GM18861 (cell line): ENCODE data around the gene BPIFA2.
"Not testable (repeated sequence)": the region's sequence is repeated elsewhere in the genome, so short reads cannot be mapped to it uniquely, and the experiment has no call there.

ENCODE experiments used
- ATAC-seq: cut with Tn5 transposase; IDR thresholded peaks from one replicate; pipeline ENCODE4 v1.9.1; 2021; ENCODE audit not compliant: unreplicated experiment

The BPIFA2 gene

GRCh38 chr20:33159713-33160112, 8.2 kb upstream of the BPIFA2 start:
- ATAC-seq, result no peak

DNA sequence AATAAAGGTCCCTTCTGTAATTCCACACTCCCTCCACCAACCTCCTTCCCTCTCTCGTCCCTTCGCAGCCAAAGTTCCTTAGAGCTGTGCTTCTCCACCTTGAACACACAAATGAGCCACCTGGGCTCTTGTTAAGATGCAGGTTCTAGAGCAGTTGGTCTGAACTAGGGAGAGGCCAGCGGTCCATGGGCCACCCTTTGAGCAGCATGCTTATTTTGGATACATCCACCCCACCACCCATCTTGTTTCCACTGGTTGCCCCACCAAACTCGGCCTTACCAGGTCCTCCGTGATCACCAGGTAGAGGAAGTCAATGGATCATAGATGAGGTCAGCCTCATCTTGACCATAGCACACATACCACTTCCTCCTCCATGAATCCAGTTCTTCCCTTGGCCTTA, 7.3 kb upstream of the BPIFA2 start:
- ATAC-seq, result no peak

DNA sequence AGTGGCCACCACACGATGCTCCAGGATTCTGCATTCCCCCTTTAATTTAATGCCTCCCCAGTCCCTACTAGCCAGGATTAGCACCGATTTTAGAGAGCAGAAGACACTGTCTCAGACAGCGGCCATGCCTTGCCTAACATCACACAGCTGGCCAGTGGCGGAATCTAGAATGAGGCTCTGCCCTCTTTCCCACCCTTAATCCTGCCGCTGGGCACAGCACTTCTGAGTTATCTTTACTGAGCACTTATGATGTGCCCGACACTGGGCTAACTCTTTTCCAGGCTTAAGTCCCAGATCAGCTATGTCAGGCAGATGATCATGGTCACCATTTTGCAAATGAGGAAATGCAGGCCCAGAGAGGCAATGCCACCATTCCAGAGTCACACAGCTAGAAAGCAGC, 5.6 kb upstream of the BPIFA2 start:
- ATAC-seq, result no peak

- no peak for ATAC-seq
These were observed 5.2 kb upstream of the BPIFA2 start for GRCh38 chr20:33162753-33163152.

DNA sequence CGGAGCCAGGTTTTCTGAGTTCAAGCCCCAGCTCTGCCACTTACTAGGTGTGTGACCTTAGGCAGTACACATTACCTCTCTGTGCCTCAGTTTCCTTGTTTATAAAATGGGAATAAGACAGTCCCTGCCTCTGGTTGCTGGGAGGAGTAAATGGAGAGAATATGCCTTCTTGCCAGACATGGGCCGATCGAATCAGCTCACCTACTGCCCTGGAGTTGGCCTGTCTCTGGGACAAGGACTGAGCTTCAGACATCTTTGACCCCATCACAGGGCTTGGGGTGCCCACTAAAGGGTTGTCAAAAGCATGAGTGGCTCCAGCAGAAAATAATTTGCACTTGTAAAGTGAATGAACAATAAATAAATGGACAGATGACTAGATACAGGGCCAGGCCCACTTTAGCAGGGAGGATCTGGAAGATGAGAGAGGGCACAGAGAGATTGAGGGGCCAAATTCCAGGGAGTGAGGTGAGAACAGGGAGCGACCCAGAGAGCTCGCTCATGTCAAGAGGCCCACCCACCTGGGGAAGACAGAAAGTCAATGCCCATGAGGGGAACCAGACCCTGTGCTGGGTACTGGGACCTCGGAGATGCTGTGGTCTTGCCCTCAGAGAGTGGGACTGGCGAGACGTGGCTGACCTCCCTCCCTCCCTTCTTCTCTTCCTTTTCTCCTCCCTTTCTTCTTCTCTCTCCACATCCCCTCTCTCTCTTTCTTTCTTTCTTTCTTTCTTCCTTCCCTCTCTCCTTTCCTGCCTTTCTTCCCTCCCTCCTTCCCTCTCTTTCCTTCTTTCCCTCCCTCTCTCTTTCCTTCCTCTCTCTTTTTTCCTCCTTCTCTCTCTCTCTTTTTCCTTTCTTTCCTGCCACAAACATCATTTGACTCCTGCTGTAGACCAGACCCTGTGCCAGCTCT, 3.9 kb upstream of the BPIFA2 start:
- ATAC-seq, result no peak

DNA sequence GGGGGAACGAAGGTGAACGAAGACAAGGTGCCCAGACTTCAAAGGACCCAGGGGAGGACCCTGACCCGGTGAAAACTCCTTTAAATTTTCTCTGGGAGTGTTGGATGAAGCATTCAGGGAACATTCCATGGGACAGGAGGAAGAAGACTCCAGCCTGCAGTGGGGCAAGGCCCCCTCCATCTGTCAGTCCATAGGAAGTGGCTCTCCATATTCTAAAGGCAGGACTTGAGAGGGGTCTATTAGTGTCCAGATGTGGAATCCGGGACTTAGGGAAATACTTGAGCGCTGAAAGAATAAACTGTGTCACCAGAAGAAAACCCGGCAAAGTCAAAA, 3.2 kb upstream of the BPIFA2 start:
- no peak for ATAC-seq

DNA sequence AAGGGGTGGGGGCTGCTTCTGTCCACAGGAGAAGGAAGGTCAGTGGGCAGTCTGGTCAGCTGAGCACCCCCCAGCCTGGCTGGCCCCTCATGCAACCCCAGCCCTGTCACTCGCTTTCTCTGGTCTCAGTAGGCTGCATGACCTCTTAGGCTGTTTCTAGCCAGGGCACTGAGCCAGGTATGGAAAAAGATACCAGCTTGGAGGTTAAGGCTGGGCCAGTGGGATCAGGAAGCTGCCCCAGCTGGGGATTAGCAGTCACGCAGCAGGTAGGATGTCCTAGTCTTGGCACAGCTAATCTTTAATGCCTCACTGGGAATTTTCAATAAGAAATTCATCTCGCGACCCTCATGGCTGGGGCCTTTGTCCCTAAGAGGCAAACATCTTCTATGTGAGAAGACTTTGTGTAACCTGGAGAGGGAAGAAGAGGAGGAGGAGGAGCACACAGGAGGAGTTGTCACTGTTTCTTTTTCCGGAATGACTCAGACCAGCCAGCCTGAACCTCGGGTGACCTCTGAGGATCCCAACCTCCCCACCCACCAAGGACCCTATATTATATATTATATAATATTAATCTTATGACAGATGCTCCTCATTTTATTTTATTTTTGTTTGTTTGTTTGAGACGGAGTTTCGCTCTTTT, 2.4 kb upstream of the BPIFA2 start:
- ATAC-seq, result no peak

GRCh38 chr20:33166533-33167113, 1.3 kb upstream of the BPIFA2 start:
- ATAC-seq, result no peak

- no peak for ATAC-seq
These were observed 1.3 kb downstream of the BPIFA2 start for GRCh38 chr20:33169176-33169794.

DNA sequence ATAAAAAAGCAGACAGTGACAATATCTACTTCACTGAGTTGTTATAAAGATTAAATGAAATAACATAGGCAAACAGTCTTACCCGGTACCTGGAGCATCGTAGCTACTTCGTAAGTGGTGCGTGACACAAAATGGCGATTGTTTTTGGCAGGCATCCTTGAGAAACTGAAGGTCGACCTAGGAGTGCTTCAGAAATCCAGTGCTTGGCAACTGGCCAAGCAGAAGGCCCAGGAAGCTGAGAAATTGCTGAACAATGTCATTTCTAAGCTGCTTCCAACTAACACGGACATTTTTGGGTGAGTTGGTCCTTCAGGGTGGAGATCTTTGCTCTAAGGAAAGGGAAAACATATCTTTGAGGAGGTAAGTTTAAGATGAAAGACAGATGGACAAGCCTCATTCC, 4.8 kb downstream of the BPIFA2 start:
- no peak for ATAC-seq

GRCh38 chr20:33175123-33175522, 7.2 kb downstream of the BPIFA2 start:
- no peak for ATAC-seq

GRCh38 chr20:33176101-33176500, 8.1 kb downstream of the BPIFA2 start:
- ATAC-seq, result no peak

DNA sequence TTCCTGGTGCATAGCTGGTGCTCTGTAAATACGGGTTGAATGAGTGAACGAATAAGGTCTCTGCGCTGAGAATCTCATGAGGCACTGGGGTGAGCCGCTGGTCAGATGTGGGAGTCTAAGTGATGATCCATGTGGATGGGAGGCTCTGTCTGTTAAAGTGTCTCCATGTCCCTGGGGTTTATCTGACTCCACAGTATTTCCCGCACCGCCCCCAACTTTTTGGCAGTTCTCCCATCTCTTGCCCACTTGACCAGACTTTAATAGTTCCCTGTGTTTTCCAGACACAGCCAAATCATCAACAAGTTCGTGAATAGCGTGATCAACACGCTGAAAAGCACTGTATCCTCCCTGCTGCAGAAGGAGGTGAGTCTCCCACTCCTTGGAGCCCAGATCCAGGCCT, 9.9 kb downstream of the BPIFA2 start:
- ATAC-seq, result no peak

DNA sequence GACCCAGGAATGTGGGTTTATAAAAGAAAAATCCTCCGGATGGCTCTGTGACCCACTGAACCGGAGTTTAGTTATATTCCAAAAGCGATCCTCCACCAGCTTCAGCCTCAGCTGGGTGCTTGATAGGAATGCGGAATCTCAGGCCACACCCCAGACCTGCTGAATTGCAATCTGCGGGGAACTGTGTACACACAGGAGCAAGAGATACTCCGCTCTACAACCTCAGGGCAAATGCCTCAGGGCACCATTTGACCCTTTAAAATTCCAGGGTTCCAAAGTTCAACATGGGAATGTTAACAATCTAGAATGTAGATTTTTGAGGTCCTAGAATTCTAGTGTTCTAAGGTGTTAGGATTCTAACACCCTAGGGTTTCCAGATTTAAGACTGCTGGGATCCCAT, 10.8 kb downstream of the BPIFA2 start:
- no peak for ATAC-seq

DNA sequence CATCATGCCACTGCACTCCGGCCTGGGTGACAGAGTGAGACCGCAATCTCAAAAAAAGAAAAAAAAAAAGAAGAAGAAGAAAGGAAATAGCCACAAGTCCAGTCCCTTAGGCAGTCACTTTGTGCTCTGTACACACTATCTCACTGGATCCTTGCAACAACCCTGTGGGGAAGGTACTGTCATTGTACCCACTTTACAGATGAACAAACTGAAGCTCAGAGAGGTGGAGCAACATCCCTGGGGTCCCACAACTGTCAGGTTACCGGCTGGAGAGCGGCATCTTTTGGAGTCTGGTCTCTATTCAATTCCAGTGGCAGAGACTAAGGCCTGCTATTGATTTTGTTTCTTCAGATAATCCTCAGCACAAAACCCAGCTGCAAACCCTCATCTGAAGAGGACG, 12.2 kb downstream of the BPIFA2 start:
- ATAC-seq, result no peak

- no peak for ATAC-seq
These were observed 13.6 kb downstream of the BPIFA2 start for GRCh38 chr20:33181482-33182093.

- no peak for ATAC-seq
These were observed 15.4 kb downstream of the BPIFA2 start for GRCh38 chr20:33183312-33183711.

DNA sequence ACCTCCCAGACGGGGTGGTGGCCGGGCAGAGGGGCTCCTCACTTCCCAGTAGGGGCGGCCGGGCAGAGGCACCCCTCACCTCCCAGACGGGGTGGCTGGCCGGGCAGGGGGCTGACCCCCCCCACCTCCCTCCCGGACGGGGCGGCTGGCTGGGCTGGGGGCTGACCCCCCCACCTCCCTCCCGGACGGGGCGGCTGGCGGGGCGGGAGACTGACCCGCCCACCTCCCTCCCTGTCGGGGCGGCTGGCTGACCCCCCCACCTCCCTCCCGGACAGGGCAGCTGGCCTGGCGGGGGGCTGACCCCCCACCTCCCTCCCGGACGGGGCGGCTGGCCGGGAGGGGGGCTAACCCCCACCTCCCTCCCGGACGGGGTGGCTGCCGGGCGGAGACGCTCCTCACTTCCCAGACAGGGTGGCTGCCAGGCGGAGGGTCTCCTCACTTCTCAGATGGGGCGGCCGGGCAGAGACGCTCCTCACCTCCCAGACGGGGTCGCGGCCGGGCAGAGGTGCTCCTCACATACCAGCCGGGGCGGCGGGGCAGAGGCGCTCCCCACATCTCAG, 17.2 kb downstream of the BPIFA2 start:
- not testable (repeated sequence) for ATAC-seq

DNA sequence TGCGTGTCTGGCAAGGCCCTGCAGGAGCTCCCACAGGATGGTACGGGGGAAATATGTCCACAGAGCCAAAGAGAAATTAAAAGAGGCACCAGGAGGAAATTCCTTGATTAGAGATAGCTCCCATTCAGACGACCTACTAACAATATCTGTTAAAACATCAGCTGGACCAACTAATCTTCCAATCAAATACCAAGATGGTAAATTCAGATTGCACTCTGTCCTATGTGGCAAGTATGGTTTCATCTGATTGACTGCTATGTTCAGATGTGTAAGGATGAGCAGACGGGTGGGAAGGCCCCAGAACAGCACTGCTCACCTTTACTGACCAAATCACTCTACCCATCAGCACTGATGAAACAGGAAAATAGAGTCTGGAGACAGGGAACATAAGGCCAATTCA, 19.5 kb downstream of the BPIFA2 start:
- ATAC-seq, result no peak

DNA sequence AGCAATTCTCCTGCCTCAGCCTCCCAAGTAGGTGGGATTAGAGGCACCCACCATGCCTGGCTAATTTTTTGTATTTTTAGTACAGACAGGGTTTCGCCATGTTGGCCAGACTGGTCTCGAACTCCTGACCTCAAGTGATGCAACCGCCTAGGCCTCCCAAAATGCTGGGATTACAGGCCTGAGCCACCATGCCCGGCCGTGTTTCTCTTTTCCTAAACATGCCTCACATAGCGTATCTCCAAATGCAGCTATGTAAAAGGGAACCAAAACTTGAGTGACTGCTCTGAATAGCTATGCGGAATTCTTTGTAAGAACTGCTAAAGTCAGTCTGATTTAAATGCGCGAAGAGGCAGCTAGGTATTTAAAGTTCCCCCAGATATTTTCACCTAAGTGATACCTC, 20.5 kb downstream of the BPIFA2 start:
- no peak for ATAC-seq

GRCh38 chr20:33191484-33191883, 23.5 kb downstream of the BPIFA2 start:
- no peak for ATAC-seq
